ENCODE results near the gene TRIM7.
A peak's percentile ranks its signal among the peaks of the same experiment; 100 is the strongest.
"Not testable (repeated sequence)": the region's sequence is repeated elsewhere in the genome, so short reads cannot be mapped to it uniquely, and the experiment has no call there.

The TRIM7 gene

GRCh38 chr5:181163487-181164075, 41.4 kb downstream of the TRIM7 start:
- Histone ChIP-seq H3K27me3 (ENCODE audit: control insufficient read depth in 2 of 2, insufficient read depth in 2 of 2, low read length in 2 of 2) (peaks cover 14 to 23% of the 10 kb centered on the region in 2 donors), H3K9ac (ENCODE audit: low read depth in 1 of 2, low read length in 2 of 2) (no peak overlapping the region), H3K27ac (ENCODE audit: low read depth in 2 of 2, low read length in 2 of 2) (no peak overlapping the region)

GRCh38 chr5:181161534-181162175, 43.3 kb downstream of the TRIM7 start:
- Histone ChIP-seq H3K4me3 (ENCODE audit: low read length in 2 of 2) (peak overlapping the region in 1 of 2 donors; percentile 38), H3K27me3 (ENCODE audit: control insufficient read depth in 2 of 2, insufficient read depth in 2 of 2, low read length in 2 of 2) (peaks cover 0 to 5% of the 10 kb centered on the region in 2 donors), H3K9me3 (ENCODE audit: control insufficient read depth in 2 of 2, low read length in 2 of 2) (no peaks in the 10 kb centered on the region), H3K36me3 (ENCODE audit: control insufficient read depth in 2 of 2, insufficient read depth in 2 of 2, low read length in 2 of 2) (no peaks in the 10 kb centered on the region), H3K9ac (ENCODE audit: low read depth in 1 of 2, low read length in 2 of 2) (no peak overlapping the region), H3K4me1 (ENCODE audit: control insufficient read depth in 2 of 2, insufficient read depth in 2 of 2, low read length in 2 of 2) (no peaks in the 10 kb centered on the region), H3K27ac (ENCODE audit: low read depth in 2 of 2, low read length in 2 of 2) (no peak overlapping the region)

More at GRCh38 chr5:181163487-181164075, 41.4 kb downstream of the TRIM7 start:
- no peaks in the 10 kb centered on the region for H3K9me3 ChIP-seq (ENCODE audit: control insufficient read depth in 2 of 2, low read length in 2 of 2)
- no peaks in the 10 kb centered on the region for H3K4me1 ChIP-seq (ENCODE audit: control insufficient read depth in 2 of 2, insufficient read depth in 2 of 2, low read length in 2 of 2)
- no peaks in the 10 kb centered on the region for H3K36me3 ChIP-seq (ENCODE audit: control insufficient read depth in 2 of 2, insufficient read depth in 2 of 2, low read length in 2 of 2)
- H3K4me3 ChIP-seq (ENCODE audit: low read length in 2 of 2): no peak overlapping the region

DNA sequence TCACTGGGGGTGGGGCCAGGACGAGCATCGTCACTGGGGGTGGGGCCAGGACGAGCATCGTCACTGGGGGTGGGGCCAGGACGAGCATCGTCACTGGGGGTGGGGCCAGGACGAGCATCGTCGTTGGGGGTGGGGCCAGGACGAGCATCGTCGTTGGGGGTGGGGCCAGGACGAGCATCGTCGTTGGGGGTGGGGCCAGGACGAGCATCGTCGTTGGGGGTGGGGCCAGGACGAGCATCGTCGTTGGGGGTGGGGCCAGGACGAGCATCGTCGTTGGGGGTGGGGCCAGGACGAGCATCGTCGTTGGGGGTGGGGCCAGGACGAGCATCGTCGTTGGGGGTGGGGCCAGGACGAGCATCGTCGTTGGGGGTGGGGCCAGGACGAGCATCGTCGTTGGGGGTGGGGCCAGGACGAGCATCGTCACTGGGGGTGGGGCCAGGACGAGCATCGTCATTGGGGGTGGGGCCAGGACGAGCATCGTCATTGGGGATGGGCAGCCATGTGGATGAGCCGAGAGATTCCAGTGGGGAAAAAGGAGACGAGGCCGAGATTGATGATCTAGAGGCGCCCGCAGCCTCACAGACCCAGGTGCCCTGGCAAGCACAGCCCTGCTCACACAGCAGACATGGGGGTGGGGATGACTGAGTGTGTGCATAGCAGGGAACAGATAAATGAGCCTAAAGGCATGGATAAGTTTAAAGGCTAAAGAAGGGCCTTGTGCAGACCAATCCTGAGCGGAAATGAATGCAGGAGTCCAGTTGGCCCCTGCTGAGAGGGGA, 44.1 kb downstream of the TRIM7 start:
- not testable (repeated sequence) for H3K9ac ChIP-seq (ENCODE audit: low read depth in 1 of 2, low read length in 2 of 2); H3K27ac ChIP-seq (ENCODE audit: low read depth in 2 of 2, low read length in 2 of 2); H3K4me1 ChIP-seq (ENCODE audit: control insufficient read depth in 2 of 2, insufficient read depth in 2 of 2, low read length in 2 of 2); H3K36me3 ChIP-seq (ENCODE audit: control insufficient read depth in 2 of 2, insufficient read depth in 2 of 2, low read length in 2 of 2); H3K27me3 ChIP-seq (ENCODE audit: control insufficient read depth in 2 of 2, insufficient read depth in 2 of 2, low read length in 2 of 2); H3K9me3 ChIP-seq (ENCODE audit: control insufficient read depth in 2 of 2, low read length in 2 of 2)
- H3K4me3 ChIP-seq (ENCODE audit: low read length in 2 of 2): peak overlapping the region in 1 of 2 donors; percentile 38

GRCh38 chr5:181160152-181160754, 44.7 kb downstream of the TRIM7 start:
- H3K27me3 ChIP-seq (ENCODE audit: control insufficient read depth in 2 of 2, insufficient read depth in 2 of 2, low read length in 2 of 2): peaks cover 0 to 5% of the 10 kb centered on the region in 2 donors
- no peaks in the 10 kb centered on the region for H3K36me3 ChIP-seq (ENCODE audit: control insufficient read depth in 2 of 2, insufficient read depth in 2 of 2, low read length in 2 of 2)
- H3K9ac ChIP-seq (ENCODE audit: low read depth in 1 of 2, low read length in 2 of 2): no peak overlapping the region
- no peaks in the 10 kb centered on the region for H3K9me3 ChIP-seq (ENCODE audit: control insufficient read depth in 2 of 2, low read length in 2 of 2)
- no peaks in the 10 kb centered on the region for H3K4me1 ChIP-seq (ENCODE audit: control insufficient read depth in 2 of 2, insufficient read depth in 2 of 2, low read length in 2 of 2)
- H3K27ac ChIP-seq (ENCODE audit: low read depth in 2 of 2, low read length in 2 of 2): peak overlapping the region in 1 of 2 donors; percentile 54
- H3K4me3 ChIP-seq (ENCODE audit: low read length in 2 of 2): peak overlapping the region in 1 of 2 donors; percentile 26

DNA sequence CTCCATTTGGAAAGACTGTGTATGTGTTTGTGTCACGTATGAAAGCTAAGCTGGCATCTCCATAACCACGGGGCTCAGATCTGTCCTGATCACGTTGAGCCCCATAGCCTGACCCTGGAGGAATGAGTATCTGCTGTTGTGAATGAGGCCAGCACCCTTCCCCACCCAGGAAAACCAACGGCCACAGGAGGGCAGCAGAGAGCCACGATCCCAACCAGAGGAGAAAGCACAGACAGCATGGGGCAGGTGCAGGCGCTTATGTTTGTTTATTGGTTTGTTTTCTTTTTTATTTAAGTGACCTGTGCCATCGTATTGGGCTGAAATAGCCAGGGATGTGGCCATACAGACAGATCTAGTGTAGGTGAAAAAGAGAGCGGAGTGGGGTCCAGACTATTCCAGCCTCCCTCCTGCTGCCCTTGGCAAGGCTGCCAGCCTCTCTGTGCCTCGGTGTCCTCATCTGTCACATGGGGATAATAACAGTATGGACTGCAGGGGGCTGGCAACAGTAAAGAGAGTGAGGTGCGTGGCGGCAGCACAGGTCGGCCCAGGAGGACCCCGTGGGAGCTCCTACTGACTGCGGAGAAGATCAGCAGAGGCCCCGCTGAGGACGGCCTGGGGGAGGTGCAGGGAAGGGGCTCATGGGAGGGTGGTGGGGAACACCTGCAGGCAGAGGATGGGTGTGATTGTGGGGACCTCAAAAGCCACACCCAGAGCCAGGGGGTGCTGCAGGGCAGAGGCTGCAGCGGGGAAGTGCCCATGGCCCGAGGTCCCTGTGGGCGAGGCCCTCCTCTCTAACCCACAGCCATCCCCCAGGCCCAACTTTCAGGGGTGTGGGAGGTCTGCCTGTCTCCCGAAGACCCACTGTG, 45.5 kb downstream of the TRIM7 start:
- no peaks in the 10 kb centered on the region for H3K36me3 ChIP-seq (ENCODE audit: control insufficient read depth in 2 of 2, insufficient read depth in 2 of 2, low read length in 2 of 2)
- no peak overlapping the region for H3K27ac ChIP-seq (ENCODE audit: low read depth in 2 of 2, low read length in 2 of 2)
- no peaks in the 10 kb centered on the region for H3K9me3 ChIP-seq (ENCODE audit: control insufficient read depth in 2 of 2, low read length in 2 of 2)
- H3K27me3 ChIP-seq (ENCODE audit: control insufficient read depth in 2 of 2, insufficient read depth in 2 of 2, low read length in 2 of 2): peaks cover 0 to 4% of the 10 kb centered on the region in 2 donors
- H3K4me3 ChIP-seq (ENCODE audit: low read length in 2 of 2): no peak overlapping the region
- no peak overlapping the region for H3K9ac ChIP-seq (ENCODE audit: low read depth in 1 of 2, low read length in 2 of 2)
- no peaks in the 10 kb centered on the region for H3K4me1 ChIP-seq (ENCODE audit: control insufficient read depth in 2 of 2, insufficient read depth in 2 of 2, low read length in 2 of 2)

GRCh38 chr5:181158869-181159268, 46.1 kb downstream of the TRIM7 start:
- no peak overlapping the region for H3K9ac ChIP-seq (ENCODE audit: low read depth in 1 of 2, low read length in 2 of 2)
- no peaks in the 10 kb centered on the region for H3K36me3 ChIP-seq (ENCODE audit: control insufficient read depth in 2 of 2, insufficient read depth in 2 of 2, low read length in 2 of 2)
- H3K27me3 ChIP-seq (ENCODE audit: control insufficient read depth in 2 of 2, insufficient read depth in 2 of 2, low read length in 2 of 2): no peaks in the 10 kb centered on the region
- no peak overlapping the region for H3K4me3 ChIP-seq (ENCODE audit: low read length in 2 of 2)
- H3K4me1 ChIP-seq (ENCODE audit: control insufficient read depth in 2 of 2, insufficient read depth in 2 of 2, low read length in 2 of 2): no peaks in the 10 kb centered on the region
- no peaks in the 10 kb centered on the region for H3K9me3 ChIP-seq (ENCODE audit: control insufficient read depth in 2 of 2, low read length in 2 of 2)
- no peak overlapping the region for H3K27ac ChIP-seq (ENCODE audit: low read depth in 2 of 2, low read length in 2 of 2)

DNA sequence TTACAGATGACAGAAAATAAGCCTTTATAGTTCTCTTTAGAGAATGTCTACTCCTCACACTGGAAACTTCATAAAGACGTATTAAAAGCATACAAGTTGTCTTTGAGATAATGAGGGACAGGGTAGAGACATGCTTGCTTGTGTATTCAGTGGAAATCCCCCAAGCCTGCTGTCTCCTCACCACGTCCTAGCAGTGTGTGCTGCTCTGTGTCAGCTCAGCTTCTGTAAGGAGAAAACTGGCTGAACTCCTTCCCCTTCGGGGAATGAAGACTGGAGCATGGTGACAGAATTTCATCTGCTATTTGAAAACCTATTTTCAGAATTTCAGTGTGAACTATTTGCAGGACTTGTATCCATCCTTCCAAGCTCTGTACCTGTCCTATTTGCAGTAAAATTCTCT, 48.2 kb downstream of the TRIM7 start:
- Histone ChIP-seq H3K27me3 (ENCODE audit: control insufficient read depth in 2 of 2, insufficient read depth in 2 of 2, low read length in 2 of 2) (peaks cover 0 to 4% of the 10 kb centered on the region in 2 donors), H3K4me3 (ENCODE audit: low read length in 2 of 2) (no peak overlapping the region), H3K9me3 (ENCODE audit: control insufficient read depth in 2 of 2, low read length in 2 of 2) (no peaks in the 10 kb centered on the region), H3K36me3 (ENCODE audit: control insufficient read depth in 2 of 2, insufficient read depth in 2 of 2, low read length in 2 of 2) (no peaks in the 10 kb centered on the region), H3K9ac (ENCODE audit: low read depth in 1 of 2, low read length in 2 of 2) (no peak overlapping the region), H3K27ac (ENCODE audit: low read depth in 2 of 2, low read length in 2 of 2) (no peak overlapping the region), H3K4me1 (ENCODE audit: control insufficient read depth in 2 of 2, insufficient read depth in 2 of 2, low read length in 2 of 2) (no peaks in the 10 kb centered on the region)

DNA sequence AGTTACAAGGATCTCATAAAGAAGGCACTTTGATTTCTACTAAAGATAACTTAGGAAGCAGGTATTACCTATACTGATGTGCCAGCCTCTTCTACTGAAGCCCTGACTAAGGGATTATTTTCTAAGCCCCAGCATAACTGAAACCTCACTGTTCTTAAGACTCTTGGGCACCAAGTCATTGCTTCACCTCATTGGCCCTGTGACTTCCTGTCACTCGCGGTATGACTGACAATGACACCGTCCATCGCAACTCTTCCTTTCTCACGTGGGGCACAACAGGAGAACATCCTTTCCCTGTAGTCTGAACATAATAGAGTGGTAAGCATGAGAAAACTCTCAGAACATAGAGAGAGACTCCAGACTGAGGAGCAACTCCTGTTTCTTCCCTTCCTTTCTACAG, 51.2 kb downstream of the TRIM7 start:
- Histone ChIP-seq H3K4me3 (ENCODE audit: low read length in 2 of 2) (no peak overlapping the region), H3K9ac (ENCODE audit: low read depth in 1 of 2, low read length in 2 of 2) (no peak overlapping the region), H3K36me3 (ENCODE audit: control insufficient read depth in 2 of 2, insufficient read depth in 2 of 2, low read length in 2 of 2) (no peaks in the 10 kb centered on the region), H3K27ac (ENCODE audit: low read depth in 2 of 2, low read length in 2 of 2) (no peak overlapping the region), H3K27me3 (ENCODE audit: control insufficient read depth in 2 of 2, insufficient read depth in 2 of 2, low read length in 2 of 2) (peaks cover 0 to 9% of the 10 kb centered on the region in 2 donors), H3K9me3 (ENCODE audit: control insufficient read depth in 2 of 2, low read length in 2 of 2) (no peaks in the 10 kb centered on the region), H3K4me1 (ENCODE audit: control insufficient read depth in 2 of 2, insufficient read depth in 2 of 2, low read length in 2 of 2) (no peaks in the 10 kb centered on the region)

- no peaks in the 10 kb centered on the region for H3K4me1 ChIP-seq (ENCODE audit: control insufficient read depth in 2 of 2, insufficient read depth in 2 of 2, low read length in 2 of 2)
- no peak overlapping the region for H3K9ac ChIP-seq (ENCODE audit: low read depth in 1 of 2, low read length in 2 of 2)
- no peaks in the 10 kb centered on the region for H3K9me3 ChIP-seq (ENCODE audit: control insufficient read depth in 2 of 2, low read length in 2 of 2)
- H3K4me3 ChIP-seq (ENCODE audit: low read length in 2 of 2): no peak overlapping the region
- no peaks in the 10 kb centered on the region for H3K36me3 ChIP-seq (ENCODE audit: control insufficient read depth in 2 of 2, insufficient read depth in 2 of 2, low read length in 2 of 2)
- peaks cover 0 to 12% of the 10 kb centered on the region in 2 donors for H3K27me3 ChIP-seq (ENCODE audit: control insufficient read depth in 2 of 2, insufficient read depth in 2 of 2, low read length in 2 of 2)
- no peak overlapping the region for H3K27ac ChIP-seq (ENCODE audit: low read depth in 2 of 2, low read length in 2 of 2)
Measured at GRCh38 chr5:181152406-181152805, 52.6 kb downstream of the TRIM7 start.

Measured in mucosa of rectum (tissue), 2 donors.